IMR-90 (cell line): ENCODE data around the gene DPAGT1. TPM values are rescaled to one million over a fixed set of nuclear protein-coding genes. Genes with fewer than 3 reads are reported as not detected.

Experiments
- ATAC-seq: fragments of 200-7000 bp; cut with Tn5 transposase; 2 replicates; pipeline ENCODE4 v1.9.1; 2020; ENCODE audit warnings: low read depth, mild to moderate bottlenecking, moderate library complexity
- BruUV-seq: library from RNA; stranded (reverse); fragments of 400-500 nt; replicated peaks from 2 replicates; lab custom pipeline; 2021; lab: Mats Ljungman, UMichigan
- CTCF ChIA-PET: fragments of 300-600 bp; formaldehyde crosslinking; extraction: SDS; loops from one replicate; lab custom pipeline; 2021; ENCODE audit warnings: antibody characterized with exemption; lab: Yijun Ruan, JAX
- POLR2A ChIA-PET: fragments of 300-600 bp; sonication (Branson Sonifier 250); formaldehyde crosslinking; loops from one replicate; lab custom pipeline; 2022; ENCODE audit warnings: antibody characterized with exemption; ENCODE audit not compliant: unreplicated experiment; lab: Charles Lee
- DNase-seq: peaks from one replicate; pipeline ENCODE4 v3.0.0; 2013
- H2AFZ ChIP-seq: replicated peaks from 2 replicates; pipeline ENCODE3; 2013; ENCODE audit warnings: low read length, mild to moderate bottlenecking; ENCODE audit not compliant: poor library complexity
- H2AK5ac ChIP-seq: 2 replicates; pipeline ENCODE4 v1.6.1; 2013; ENCODE audit warnings: low read depth, low read length, inconsistent platforms
- H2AK9ac ChIP-seq: replicated peaks from 2 replicates; pipeline ENCODE3; 2013; ENCODE audit warnings: mild to moderate bottlenecking, low read depth, low read length, moderate library complexity; ENCODE audit not compliant: poor library complexity
- H2BK120ac ChIP-seq: 2 replicates; pipeline ENCODE4 v1.6.1; 2013; ENCODE audit warnings: low read depth, low read length, inconsistent platforms
- H2BK15ac ChIP-seq: 3 replicates; pipeline ENCODE4 v1.6.1; 2013; ENCODE audit warnings: low read depth, low read length, inconsistent platforms
- H2BK20ac ChIP-seq: 2 replicates; pipeline ENCODE4 v1.6.1; 2013; ENCODE audit warnings: low read depth, mild to moderate bottlenecking, inconsistent platforms, low read length, moderate library complexity
- H2BK5ac ChIP-seq: 2 replicates; pipeline ENCODE4 v1.6.1; 2013; ENCODE audit warnings: mild to moderate bottlenecking, low read depth, low read length, inconsistent platforms; ENCODE audit not compliant: poor library complexity, severe bottlenecking
- H3K14ac ChIP-seq: replicated peaks from 2 replicates; pipeline ENCODE4 v1.6.1; 2013; ENCODE audit warnings: low read depth, low read length, inconsistent platforms
- H3K18ac ChIP-seq: 2 replicates; pipeline ENCODE4 v1.6.1; 2013; ENCODE audit warnings: low read depth, low read length, control low read depth
- H3K23ac ChIP-seq: 2 replicates; pipeline ENCODE4 v1.6.1; 2013; ENCODE audit warnings: low read depth, low read length, inconsistent platforms
- H3K27ac ChIP-seq: 2 replicates; pipeline ENCODE4 v1.5.1; 2013; ENCODE audit warnings: mild to moderate bottlenecking, control low read depth, low read length; ENCODE audit not compliant: insufficient read depth
- H3K27me3 ChIP-seq: 2 replicates; pipeline ENCODE4 v1.6.1; 2013; ENCODE audit warnings: low read length; ENCODE audit not compliant: control insufficient read depth, insufficient read depth
- H3K36me3 ChIP-seq: 2 replicates; pipeline ENCODE4 v1.6.1; 2013; ENCODE audit warnings: low read length, mixed read lengths; ENCODE audit not compliant: control insufficient read depth, insufficient read depth
- H3K4ac ChIP-seq: 2 replicates; pipeline ENCODE4 v1.6.1; 2013; ENCODE audit warnings: low read depth, low read length, inconsistent platforms
- H3K4me1 ChIP-seq: 2 replicates; pipeline ENCODE4 v1.6.1; 2013; ENCODE audit warnings: low read length, mixed read lengths; ENCODE audit not compliant: control insufficient read depth, insufficient read depth
- H3K4me2 ChIP-seq: 2 replicates; pipeline ENCODE4 v1.6.1; 2013; ENCODE audit warnings: low read depth, mild to moderate bottlenecking, control low read depth, low read length, moderate library complexity
- H3K4me3 ChIP-seq: 2 replicates; pipeline ENCODE4 v1.5.1; 2013; ENCODE audit warnings: low read depth, mild to moderate bottlenecking, control low read depth, low read length, moderate library complexity; ENCODE audit not compliant: insufficient read depth
- H3K56ac ChIP-seq: 2 replicates; pipeline ENCODE4 v1.6.1; 2013; ENCODE audit warnings: low read length, inconsistent platforms; ENCODE audit not compliant: insufficient read depth; ENCODE audit errors: extremely low read depth
- H3K79me1 ChIP-seq, 2 experiments: 2 replicates each; pipeline ENCODE4 v1.6.1; 2013; ENCODE audit warnings: low read length in 2 of 2, inconsistent platforms in 1 of 2, low read depth in 1 of 2
- H3K9ac ChIP-seq: 2 replicates; pipeline ENCODE4 v1.6.1; 2013; ENCODE audit warnings: low read depth, low read length, control low read depth
- H3K9me1 ChIP-seq: 2 replicates; pipeline ENCODE4 v1.6.1; 2013; ENCODE audit warnings: low read length, inconsistent platforms; ENCODE audit not compliant: insufficient read depth
- H3K9me3 ChIP-seq: 2 replicates; pipeline ENCODE4 v1.6.1; 2013; ENCODE audit warnings: low read length; ENCODE audit not compliant: control insufficient read depth, insufficient read depth
- H4K20me1 ChIP-seq: 2 replicates; pipeline ENCODE4 v1.6.1; 2013; ENCODE audit warnings: low read length, inconsistent platforms; ENCODE audit not compliant: insufficient read depth
- H4K5ac ChIP-seq: 2 replicates; pipeline ENCODE4 v1.6.1; 2013; ENCODE audit warnings: mild to moderate bottlenecking, low read depth, low read length, control low read depth
- H4K8ac ChIP-seq, 2 experiments: 2 replicates each; pipeline ENCODE4 v1.6.1; 2013; ENCODE audit warnings: low read depth in 2 of 2, low read length in 2 of 2, control low read depth in 1 of 2, inconsistent platforms in 1 of 2
- H4K91ac ChIP-seq: 2 replicates; pipeline ENCODE4 v1.6.1; 2013; ENCODE audit warnings: low read depth, low read length, inconsistent platforms; ENCODE audit not compliant: insufficient read depth
- BHLHE40 ChIP-seq: fragments of 150-350 bp; IDR thresholded peaks from 2 replicates; pipeline ENCODE4 v1.6.1; 2016; ENCODE audit warnings: mild to moderate bottlenecking, low read depth, low read length
- CEBPB ChIP-seq: IDR thresholded peaks from 2 replicates; pipeline ENCODE4 v1.6.1; 2012; ENCODE audit warnings: low read depth, low read length, improper control_type of control experiment
- CTCF ChIP-seq: conservative IDR thresholded peaks from 2 replicates; pipeline ENCODE4 v1.5.1; 2012; ENCODE audit warnings: mild to moderate bottlenecking, low read depth, low read length, improper control_type of control experiment
- ELK1 ChIP-seq: fragments of 150-350 bp; IDR thresholded peaks from 2 replicates; pipeline ENCODE4 v1.6.1; 2016; ENCODE audit warnings: low read depth, mild to moderate bottlenecking, low read length, moderate library complexity, borderline replicate concordance
- MAFK ChIP-seq: IDR thresholded peaks from 2 replicates; pipeline ENCODE4 v1.6.1; 2012; ENCODE audit warnings: low read depth, low read length, improper control_type of control experiment
- MAZ ChIP-seq: IDR thresholded peaks from 2 replicates; pipeline ENCODE4 v1.6.1; 2012; ENCODE audit warnings: low read depth, mild to moderate bottlenecking, low read length, improper control_type of control experiment, moderate library complexity, borderline replicate concordance
- MXI1 ChIP-seq: IDR thresholded peaks from 2 replicates; pipeline ENCODE4 v1.6.1; 2012; ENCODE audit warnings: low read depth, mild to moderate bottlenecking, low read length, moderate library complexity, borderline replicate concordance
- NFE2L2 ChIP-seq: fragments of 150-350 bp; IDR thresholded peaks from 2 replicates; pipeline ENCODE4 v1.6.1; 2016; ENCODE audit warnings: low read depth, mild to moderate bottlenecking, low read length
- POLR2A ChIP-seq: IDR thresholded peaks from 2 replicates; pipeline ENCODE4 v1.6.1; 2012; ENCODE audit warnings: mild to moderate bottlenecking, low read depth, low read length
- SMC3 ChIP-seq: fragments of 150-350 bp; IDR thresholded peaks from 2 replicates; pipeline ENCODE4 v1.6.1; 2016; ENCODE audit warnings: low read depth, mild to moderate bottlenecking, antibody characterized with exemption, low read length, moderate library complexity
- WGBS, 2 experiments: methylation state at CpG; one replicate each; pipeline versions ENCODE4 v1.1.5 to v1.1.7; 2013; ENCODE audit warnings: missing lambda C conversion rate in 2 of 2; ENCODE audit not compliant: insufficient read length in 1 of 2; ENCODE audit errors: extremely low coverage in 2 of 2; 5-methylcytosine and 5-hydroxymethylcytosine counted together
- dilution Hi-C: fragments of 300-500 bp; cut with HindIII; formaldehyde crosslinking; loops from one replicate; pipeline ENCODE4 v1.14.3; 2018; ENCODE audit warnings: low sequenced_read_pairs; ENCODE audit not compliant: unreplicated experiment
- in situ Hi-C: fragments of 300-500 bp; cut with MboI; formaldehyde crosslinking; loops from 3 replicates; pipeline ENCODE4 v1.14.3; 2019; ENCODE audit warnings: low sequenced_read_pairs, inconsistent platforms, mixed read lengths
- intact Hi-C: fragments of 100-400 bp; cut with micrococcal nuclease; formaldehyde crosslinking; loops from 2 replicates; pipeline ENCODE4 v1.10.0; 2022
- polyA plus RNA-seq, 3 experiments: library from polyadenylated mRNA; depleted of rRNA; stranded (reverse); fragments of >200 nt; gene quantifications; 2 replicates each; pipeline ENCODE4 v1.2.3, GENCODE V29; 2012; ENCODE audit warnings: low replicate concordance in 1 of 3
- total RNA-seq: library from RNA; depleted of rRNA; stranded (reverse); fragments of >200 nt; gene quantifications from 2 replicates; pipeline ENCODE4 v1.2.3, GENCODE V29; 2012

Gene DPAGT1
- total and polyA plus RNA-seq, 2 of the 4 experiments (the other 2 are of a cell fraction), result 15.2 to 53.4 TPM

GRCh38 chr11:119084663-119085436 lies 16.8 kb downstream of the DPAGT1 start, which contains the start of gene HMBS (continued):
- TF ChIP-seq ELK1, result no peak
- peak; percentile 68; the same call in 1 of the 2 replicates for TF ChIP-seq POLR2A
- no peak for TF ChIP-seq NFE2L2

- CTCF ChIA-PET, result no interaction called here
- TF ChIP-seq MAFK (no peak), ELK1 (no peak), CEBPB (no peak), BHLHE40 (no peak), CTCF (no peak), MAZ (no peak), POLR2A (no peak), NFE2L2 (no peak), SMC3 (no peak), MXI1 (no peak)
Measured at GRCh38 chr11:119081682-119082260, 19.9 kb downstream of the DPAGT1 start.

More at GRCh38 chr11:119081682-119082260, 19.9 kb downstream of the DPAGT1 start:
- H3K4me2 ChIP-seq, result no peak overlapping the region
- ATAC-seq (no peak), DNase-seq (no peak)
- H3K18ac ChIP-seq, result no peak overlapping the region
- no peak overlapping the region for H3K4me3 ChIP-seq
- in situ Hi-C loops (no loop called here), intact Hi-C loops (no loop called here), dilution Hi-C loops (no loop called here)
- H4K5ac ChIP-seq, result no peak overlapping the region
- H2AK5ac ChIP-seq, result no peak overlapping the region
- H3K56ac ChIP-seq, result no peak overlapping the region
- peaks cover 11 to 12% of the 10 kb centered on the region in 2 experiments; a peak in 3 of 4 replicates for H3K79me1 ChIP-seq
- no peak overlapping the region for H4K91ac ChIP-seq
- no peaks in the 10 kb centered on the region for H3K9me1 ChIP-seq
- H2BK5ac ChIP-seq, result no peak overlapping the region
- no peak overlapping the region for H4K8ac ChIP-seq
- no peaks in the 10 kb centered on the region for H4K20me1 ChIP-seq
- H3K9ac ChIP-seq, result no peak overlapping the region
- no peaks in the 10 kb centered on the region for H3K27me3 ChIP-seq
- BruUV-seq, result no TSS peak
- H2BK15ac ChIP-seq, result no peak overlapping the region
- H3K9me3 ChIP-seq, result no peaks in the 10 kb centered on the region
- no peak overlapping the region for H3K23ac ChIP-seq
- H3K14ac ChIP-seq, result no peak overlapping the region
- H2AK9ac ChIP-seq, result no peak overlapping the region
- no peak overlapping the region for H2BK120ac ChIP-seq
- H3K36me3 ChIP-seq, result peaks cover 43% of the 10 kb centered on the region
- H3K27ac ChIP-seq, result no peak overlapping the region
- no CpG with 5 or more reads among the region's 7 CpGs for WGBS, 2 experiments
- no peak overlapping the region for H3K4ac ChIP-seq
- H2AFZ ChIP-seq, result no peak overlapping the region
- H2BK20ac ChIP-seq, result no peak overlapping the region
- POLR2A ChIA-PET, result no interaction called here
- peaks cover 5% of the 10 kb centered on the region for H3K4me1 ChIP-seq
